NB4 (cell line): ENCODE results near the gene SLC48A1.
A peak's percentile ranks its signal among the peaks of the same experiment; 100 is the strongest.

Source experiments
- MYC ChIP-seq: IDR thresholded peaks from 2 replicates; pipeline ENCODE4 v1.6.1; 2011; ENCODE audit warnings: low read depth, low read length
- POLR2A ChIP-seq: IDR thresholded peaks from 2 replicates; pipeline ENCODE4 v1.6.1; 2011; ENCODE audit warnings: mild to moderate bottlenecking; ENCODE audit not compliant: insufficient read length; ENCODE audit errors: extremely low read depth
- TF ChIP-seq, protein P1 (sequence below): IDR thresholded peaks from one replicate; pipeline ENCODE4 v1.5.1; 2012; ENCODE audit warnings: low read depth, low read length
- TF ChIP-seq, protein P2 (sequence below): IDR thresholded peaks from 2 replicates; pipeline ENCODE4 v1.6.1; 2011; ENCODE audit warnings: low read depth, low read length

- TF ChIP-seq, protein P1, sequence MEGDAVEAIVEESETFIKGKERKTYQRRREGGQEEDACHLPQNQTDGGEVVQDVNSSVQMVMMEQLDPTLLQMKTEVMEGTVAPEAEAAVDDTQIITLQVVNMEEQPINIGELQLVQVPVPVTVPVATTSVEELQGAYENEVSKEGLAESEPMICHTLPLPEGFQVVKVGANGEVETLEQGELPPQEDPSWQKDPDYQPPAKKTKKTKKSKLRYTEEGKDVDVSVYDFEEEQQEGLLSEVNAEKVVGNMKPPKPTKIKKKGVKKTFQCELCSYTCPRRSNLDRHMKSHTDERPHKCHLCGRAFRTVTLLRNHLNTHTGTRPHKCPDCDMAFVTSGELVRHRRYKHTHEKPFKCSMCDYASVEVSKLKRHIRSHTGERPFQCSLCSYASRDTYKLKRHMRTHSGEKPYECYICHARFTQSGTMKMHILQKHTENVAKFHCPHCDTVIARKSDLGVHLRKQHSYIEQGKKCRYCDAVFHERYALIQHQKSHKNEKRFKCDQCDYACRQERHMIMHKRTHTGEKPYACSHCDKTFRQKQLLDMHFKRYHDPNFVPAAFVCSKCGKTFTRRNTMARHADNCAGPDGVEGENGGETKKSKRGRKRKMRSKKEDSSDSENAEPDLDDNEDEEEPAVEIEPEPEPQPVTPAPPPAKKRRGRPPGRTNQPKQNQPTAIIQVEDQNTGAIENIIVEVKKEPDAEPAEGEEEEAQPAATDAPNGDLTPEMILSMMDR, result no peak
- TF ChIP-seq POLR2A (peak; percentile 64), MYC (peak; percentile 28; the same call in 1 of the 2 replicates)
- TF ChIP-seq, protein P2, sequence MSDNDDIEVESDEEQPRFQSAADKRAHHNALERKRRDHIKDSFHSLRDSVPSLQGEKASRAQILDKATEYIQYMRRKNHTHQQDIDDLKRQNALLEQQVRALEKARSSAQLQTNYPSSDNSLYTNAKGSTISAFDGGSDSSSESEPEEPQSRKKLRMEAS, result no peak; the same call in 1 of the 2 replicates
Measured at GRCh38 chr12:47819896-47820630, 47.0 kb downstream of the SLC48A1 start, which contains the start of gene HDAC7.
